Putamen (tissue), 1 donor: ENCODE measurements around the gene PKN1.
A peak's percentile ranks its signal among the peaks of the same experiment; 100 is the strongest.
"Not testable (repeated sequence)": the region's sequence is repeated elsewhere in the genome, so short reads cannot be mapped to it uniquely, and the experiment has no call there.

Source experiments
- DNase-seq: peaks from one replicate; pipeline ENCODE4 v3.0.0-alpha.2; 2016; ENCODE audit warnings: low spot score

The PKN1 gene

GRCh38 chr19:14487370-14488125 is 54.4 kb downstream of the PKN1 start:
- DNase-seq = no peak

- DNase-seq = no peak
Observed at GRCh38 chr19:14492756-14493337, 59.7 kb downstream of the PKN1 start.

- DNase-seq = no peak
Observed at GRCh38 chr19:14494411-14494810, 61.3 kb downstream of the PKN1 start.

- DNase-seq = no peak
Observed at GRCh38 chr19:14494910-14495671, 62.0 kb downstream of the PKN1 start.

GRCh38 chr19:14495672-14496028 is 62.5 kb downstream of the PKN1 start:
- DNase-seq = no peak

GRCh38 chr19:14496029-14496833 is 63.1 kb downstream of the PKN1 start, which contains the start of gene GIPC1:
Gene GIPC1, minus strand, starts transcription at chr19:14496127. Its CDS starts 13,151 bp downstream, at chr19:14482976.
- peak; percentile 99 for DNase-seq

- no peak for DNase-seq
Observed at GRCh38 chr19:14496834-14497227, 63.7 kb downstream of the PKN1 start.

GRCh38 chr19:14497228-14497921 is 64.3 kb downstream of the PKN1 start:
- peak; percentile 81 for DNase-seq

- no peak for DNase-seq
Observed at GRCh38 chr19:14502334-14503092, 69.4 kb downstream of the PKN1 start.

GRCh38 chr19:14503285-14503684 is 70.2 kb downstream of the PKN1 start:
- DNase-seq = no peak

- not testable (repeated sequence) for DNase-seq
Observed at GRCh38 chr19:14504575-14504974, 71.5 kb downstream of the PKN1 start.

GRCh38 chr19:14505488-14506239 is 72.6 kb downstream of the PKN1 start:
- DNase-seq = no peak

- DNase-seq = no peak
Observed at GRCh38 chr19:14507704-14508542, 74.8 kb downstream of the PKN1 start.

GRCh38 chr19:14510311-14511228 is 77.5 kb downstream of the PKN1 start:
- DNase-seq = no peak

GRCh38 chr19:14511229-14511593 is 78.1 kb downstream of the PKN1 start:
- DNase-seq = no peak

- no peak for DNase-seq
Observed at GRCh38 chr19:14512406-14512961, 79.4 kb downstream of the PKN1 start.

GRCh38 chr19:14514215-14514863 is 81.2 kb downstream of the PKN1 start:
- DNase-seq = no peak
